ENCODE results near the gene ZNF280A.

ZNF280A gene

GRCh38 chr22:22520020-22520656 is at the start of gene ZNF280A:
Gene ZNF280A (minus strand): TSS chr22:22520270. CDS start chr22:22515630, 4,640 bp downstream.
- DNase-seq, result no peak

- no peak for DNase-seq
These were observed 49.1 kb upstream of the ZNF280A start for GRCh38 chr22:22569218-22569617.

GRCh38 chr22:22565981-22566380 is 45.9 kb upstream of the ZNF280A start:
- DNase-seq, result no peak

- peak; percentile 25 to 61 (median 30) for DNase-seq
These were observed 39.0 kb upstream of the ZNF280A start, which contains the start of gene PRAME for GRCh38 chr22:22558972-22559603. Gene PRAME (minus strand): TSS chr22:22559265. CDS start chr22:22556832, 2,433 bp downstream.

- DNase-seq, result no peak
These were observed 38.3 kb upstream of the ZNF280A start for GRCh38 chr22:22558071-22558971.

GRCh38 chr22:22556995-22557925 is 37.2 kb upstream of the ZNF280A start:
- no peak for DNase-seq

GRCh38 chr22:22556578-22556977 is 36.5 kb upstream of the ZNF280A start:
- no peak for DNase-seq

GRCh38 chr22:22555596-22555995 is 35.5 kb upstream of the ZNF280A start:
- DNase-seq, result no peak

- DNase-seq, result no peak
These were observed 34.7 kb upstream of the ZNF280A start for GRCh38 chr22:22554587-22555284.

GRCh38 chr22:22553735-22554586 is 33.9 kb upstream of the ZNF280A start:
- no peak for DNase-seq

GRCh38 chr22:22553141-22553540 is 33.1 kb upstream of the ZNF280A start:
- DNase-seq, result no peak

- DNase-seq, result no peak
These were observed 32.6 kb upstream of the ZNF280A start for GRCh38 chr22:22552630-22553029.

GRCh38 chr22:22550789-22551434 is 30.8 kb upstream of the ZNF280A start:
- no peak for DNase-seq

GRCh38 chr22:22548910-22549309 is 28.8 kb upstream of the ZNF280A start:
- no peak for DNase-seq

GRCh38 chr22:22548317-22548716 is 28.2 kb upstream of the ZNF280A start:
- no peak for DNase-seq

- DNase-seq, result no peak
These were observed 27.7 kb upstream of the ZNF280A start for GRCh38 chr22:22547692-22548300.

GRCh38 chr22:22547226-22547625 is 27.2 kb upstream of the ZNF280A start:
- DNase-seq, result no peak

- DNase-seq, result no peak
These were observed 26.4 kb upstream of the ZNF280A start for GRCh38 chr22:22546490-22546889.

GRCh38 chr22:22545084-22545483 is 25.0 kb upstream of the ZNF280A start:
- DNase-seq, result no peak

Data from activated CD4-positive, CD25-positive, alpha-beta regulatory T cell (primary cell).